GM18499 (cell line): ENCODE results near the gene TBC1D10B.
"Not testable (repeated sequence)": the region's sequence is repeated elsewhere in the genome, so short reads cannot be mapped to it uniquely, and the experiment has no call there.

ENCODE experiments used
- ATAC-seq: cut with Tn5 transposase; IDR thresholded peaks from one replicate; pipeline ENCODE4 v1.9.1; 2021; ENCODE audit warnings: moderate number of reproducible peaks; ENCODE audit not compliant: insufficient read depth, unreplicated experiment

The TBC1D10B gene

DNA sequence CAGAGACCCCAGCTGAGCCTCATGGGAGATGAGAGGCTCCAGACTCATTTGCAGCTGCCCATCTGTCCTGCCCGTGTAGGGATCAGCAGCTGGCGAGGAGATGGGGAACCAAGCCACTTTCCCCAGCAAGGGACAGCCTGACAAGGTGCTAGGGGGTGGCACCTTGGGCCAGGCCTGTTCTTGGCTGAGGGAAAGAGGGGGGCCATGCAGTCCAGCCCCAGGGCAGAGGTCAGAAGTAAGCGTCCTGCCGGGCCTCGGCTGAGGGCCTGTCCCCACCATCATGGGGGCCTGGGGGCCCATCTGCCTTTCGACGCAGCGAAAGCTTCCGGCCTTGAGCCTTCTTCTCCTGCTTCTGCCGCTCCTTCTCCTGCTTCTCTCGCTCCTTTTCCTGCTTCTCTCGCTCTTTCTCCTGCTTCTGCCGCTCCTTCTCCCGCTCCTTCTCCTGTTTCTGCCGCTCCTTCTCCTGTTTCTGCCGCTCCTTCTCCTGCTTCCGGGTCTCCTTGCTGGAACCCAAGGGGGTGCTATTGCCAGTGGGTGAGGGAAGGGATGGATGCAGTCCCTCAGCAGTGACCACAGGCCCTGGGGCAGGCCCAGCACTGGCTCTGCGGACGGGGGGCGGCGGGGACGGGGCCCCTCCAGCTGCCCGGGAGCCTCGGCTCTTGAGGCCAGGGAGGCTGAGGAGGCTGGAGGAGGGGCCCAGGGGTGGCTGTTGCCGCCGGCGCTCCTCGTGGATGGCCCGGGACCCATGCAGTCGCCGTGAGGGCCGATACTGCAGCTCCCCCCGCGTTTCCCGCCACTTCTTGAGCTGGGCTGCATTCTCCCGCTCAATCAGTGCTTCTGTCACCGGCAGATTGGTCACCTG lies 12.3 kb downstream of the TBC1D10B start:
- ATAC-seq = no peak

DNA sequence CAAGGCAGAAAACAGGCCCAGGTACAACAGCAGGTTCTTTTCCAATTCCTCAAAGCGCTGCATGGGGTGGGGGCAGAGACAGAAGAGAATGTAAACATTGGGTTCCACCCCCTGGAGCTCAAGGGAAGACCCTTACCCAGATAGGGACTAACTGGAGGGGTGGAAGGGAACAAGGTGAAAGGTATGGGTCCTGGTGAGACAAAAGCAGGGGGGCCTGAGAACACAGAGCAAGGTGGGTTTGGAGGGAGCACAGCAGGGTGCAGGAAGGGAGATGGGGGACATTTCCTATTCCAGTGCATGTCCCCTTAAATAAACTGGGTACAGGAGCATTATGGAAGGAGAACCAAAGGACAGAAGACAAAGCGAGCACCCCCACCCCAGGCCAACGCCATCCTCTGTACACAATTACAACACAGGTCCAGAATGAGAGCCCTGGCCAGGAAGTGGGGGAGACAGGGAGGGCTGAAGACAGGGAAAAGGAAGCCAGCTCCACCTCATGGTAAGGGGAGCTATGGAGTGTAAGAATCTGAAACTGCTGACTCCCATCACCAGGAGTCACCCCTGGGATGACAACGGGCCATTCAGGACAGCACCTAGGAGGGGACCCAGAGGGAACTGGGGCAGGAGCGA lies 13.1 kb downstream of the TBC1D10B start:
- no peak for ATAC-seq

DNA sequence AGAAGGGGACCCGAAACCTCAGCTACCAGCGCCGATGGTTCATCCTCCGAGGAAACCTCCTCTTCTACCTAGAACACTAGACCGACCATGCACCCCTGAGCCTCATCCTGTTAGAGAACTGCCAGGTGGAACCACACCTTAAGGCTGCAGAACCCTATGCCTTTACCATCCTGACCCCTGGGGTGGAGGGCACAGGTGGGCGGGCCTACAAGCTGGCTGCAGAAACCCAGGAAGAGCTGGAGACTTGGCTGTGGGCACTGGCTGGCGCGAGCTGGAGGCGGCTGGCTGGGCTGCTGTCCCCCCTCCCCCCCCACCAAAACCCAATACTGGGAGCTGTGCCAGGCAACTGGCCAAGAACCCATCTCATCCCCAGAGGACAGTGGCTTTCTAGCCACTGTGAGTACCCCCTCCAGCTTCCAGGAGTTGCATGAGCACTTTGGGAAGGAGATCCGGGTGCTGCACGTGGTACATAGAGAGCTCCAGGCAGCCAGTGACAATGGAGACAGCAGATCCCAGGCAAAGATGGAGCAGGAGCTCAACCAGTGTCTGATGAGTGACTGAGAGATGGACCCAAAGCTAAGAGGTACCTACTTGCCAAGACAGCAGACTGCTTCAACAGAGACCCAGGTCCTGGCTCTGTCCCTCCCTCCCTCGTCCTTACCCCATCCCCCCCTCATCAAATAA lies 13.8 kb downstream of the TBC1D10B start:
- no peak for ATAC-seq

DNA sequence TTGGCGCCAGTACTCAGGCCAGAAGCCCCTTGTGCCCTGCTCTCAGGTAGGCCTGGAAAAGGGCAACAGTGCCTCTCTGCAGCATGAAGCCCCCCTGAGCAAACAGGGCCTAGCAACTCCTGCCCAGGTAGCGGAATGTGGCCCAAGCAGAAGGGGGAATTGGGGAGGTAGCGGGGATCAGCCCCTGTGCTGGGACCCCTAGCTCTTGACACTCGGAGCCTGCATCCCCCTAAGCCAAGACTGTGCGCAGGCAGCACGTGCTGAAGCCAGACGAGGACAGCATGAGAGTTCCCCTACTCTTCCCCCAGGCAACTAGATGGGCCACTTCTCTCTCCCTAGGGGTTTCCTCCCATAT lies 14.4 kb downstream of the TBC1D10B start:
- no peak for ATAC-seq

DNA sequence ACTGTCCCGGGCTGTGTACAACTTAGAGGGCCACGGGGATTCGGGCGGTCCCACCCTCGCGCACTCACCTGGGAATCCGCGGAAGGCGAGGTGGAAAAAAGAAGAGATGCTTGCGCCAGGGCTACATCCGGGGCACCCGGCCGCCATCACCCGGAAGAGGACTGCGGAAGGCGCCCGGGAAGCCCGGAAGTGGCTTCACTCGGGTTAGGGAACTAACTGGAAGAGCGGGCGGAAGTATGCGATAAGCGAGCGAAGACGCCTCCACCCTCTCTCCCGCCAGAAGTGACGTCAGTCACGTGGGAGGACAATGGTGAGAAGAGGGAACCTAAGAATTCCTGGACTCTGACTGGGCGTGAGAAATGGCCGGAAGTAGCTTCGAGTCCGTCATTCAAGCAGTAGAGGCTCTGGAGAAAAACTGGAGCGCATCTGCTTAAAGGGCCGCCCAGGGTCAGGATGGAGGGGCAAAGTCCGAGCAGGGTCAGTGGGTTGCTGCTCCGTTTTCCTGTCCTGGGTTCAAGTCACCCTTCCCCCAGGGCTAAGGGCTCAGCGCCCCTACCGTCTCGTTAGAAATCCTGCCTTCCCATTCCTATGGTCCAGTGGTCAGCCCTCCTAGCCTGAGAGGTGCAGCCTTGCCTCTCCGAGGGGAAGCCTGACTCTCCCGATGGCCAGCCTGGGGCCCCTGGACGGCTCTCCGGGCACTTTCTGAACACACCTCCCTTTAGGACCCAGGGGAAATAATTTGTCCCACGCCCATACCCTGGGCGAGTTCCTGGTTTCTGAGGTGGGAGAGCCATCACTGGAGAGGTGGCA lies 14.9 kb downstream of the TBC1D10B start, which contains the start of gene CD2BP2:
Gene CD2BP2, minus strand, starts transcription at position 165 of the 810 bp plus-strand sequence. CDS start 627 bp downstream, outside the sequence.
- ATAC-seq = no peak

DNA sequence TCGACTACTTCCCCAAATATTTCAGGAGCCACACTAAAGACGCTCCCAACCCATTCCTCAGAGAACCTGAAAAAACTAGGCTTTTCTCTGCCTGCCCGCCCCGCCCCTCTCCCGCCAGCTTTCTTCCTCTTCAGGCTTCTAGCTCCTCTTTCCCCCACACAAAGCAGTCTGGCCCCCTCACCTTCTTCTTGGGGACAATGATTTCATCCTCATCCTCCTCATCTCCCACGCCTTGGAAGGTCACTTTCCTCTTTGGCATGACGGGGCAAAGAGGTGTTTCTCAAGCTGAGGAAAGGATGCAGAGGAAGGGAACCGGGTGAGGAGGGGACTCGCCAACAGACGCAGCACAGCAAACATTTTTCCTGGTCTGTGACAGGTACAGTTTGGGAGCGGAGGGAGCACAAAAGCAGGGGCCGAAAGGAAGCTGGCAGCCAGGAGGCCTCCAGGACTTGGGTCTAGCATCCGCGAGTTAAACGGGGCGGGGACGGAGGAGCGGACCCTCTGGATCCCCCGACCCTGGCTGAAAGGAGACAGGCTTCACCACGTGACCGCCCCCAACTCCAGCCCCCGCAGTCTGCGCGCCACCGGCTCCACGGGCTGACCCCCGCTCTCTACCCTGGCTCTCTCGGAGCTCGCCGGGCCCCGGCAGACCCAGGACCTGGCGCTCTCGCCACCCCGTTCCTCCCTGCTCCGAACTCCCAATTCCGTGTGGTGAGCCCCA lies 15.7 kb downstream of the TBC1D10B start:
- ATAC-seq = no peak

DNA sequence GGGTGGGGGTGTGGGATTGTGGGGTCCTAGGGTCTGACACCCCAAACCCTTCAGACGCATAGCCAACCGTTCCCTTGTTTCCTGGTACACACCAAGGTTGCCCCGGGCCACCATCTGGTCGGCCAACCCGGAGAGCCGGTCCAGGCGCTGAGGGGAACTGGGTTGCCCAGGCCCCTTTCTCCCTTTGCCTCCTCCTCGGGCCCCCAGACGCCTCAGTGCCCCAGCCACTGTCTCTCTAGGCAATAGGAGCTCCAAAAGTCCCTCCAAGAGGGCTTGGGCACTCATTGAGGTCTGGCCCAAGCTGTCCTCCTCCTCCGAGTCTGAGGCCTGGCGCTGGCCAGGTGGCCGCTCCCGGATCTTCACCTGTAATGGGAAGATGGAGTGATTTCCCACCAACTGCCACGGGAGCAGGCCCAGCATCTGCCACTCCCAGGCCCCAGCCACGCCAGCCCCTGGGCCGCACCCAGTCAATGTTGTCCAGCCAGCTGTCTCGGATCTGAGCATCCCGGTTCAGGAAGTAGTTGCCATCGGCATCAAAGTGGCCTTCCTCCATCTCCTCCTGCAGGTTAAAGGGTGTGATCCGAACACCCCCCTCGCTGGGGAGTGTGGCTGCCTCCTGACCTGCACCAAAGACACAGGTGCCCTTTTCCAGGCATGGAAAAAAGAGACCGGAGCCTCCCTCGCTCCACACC lies 16.7 kb downstream of the TBC1D10B start:
- no peak for ATAC-seq

DNA sequence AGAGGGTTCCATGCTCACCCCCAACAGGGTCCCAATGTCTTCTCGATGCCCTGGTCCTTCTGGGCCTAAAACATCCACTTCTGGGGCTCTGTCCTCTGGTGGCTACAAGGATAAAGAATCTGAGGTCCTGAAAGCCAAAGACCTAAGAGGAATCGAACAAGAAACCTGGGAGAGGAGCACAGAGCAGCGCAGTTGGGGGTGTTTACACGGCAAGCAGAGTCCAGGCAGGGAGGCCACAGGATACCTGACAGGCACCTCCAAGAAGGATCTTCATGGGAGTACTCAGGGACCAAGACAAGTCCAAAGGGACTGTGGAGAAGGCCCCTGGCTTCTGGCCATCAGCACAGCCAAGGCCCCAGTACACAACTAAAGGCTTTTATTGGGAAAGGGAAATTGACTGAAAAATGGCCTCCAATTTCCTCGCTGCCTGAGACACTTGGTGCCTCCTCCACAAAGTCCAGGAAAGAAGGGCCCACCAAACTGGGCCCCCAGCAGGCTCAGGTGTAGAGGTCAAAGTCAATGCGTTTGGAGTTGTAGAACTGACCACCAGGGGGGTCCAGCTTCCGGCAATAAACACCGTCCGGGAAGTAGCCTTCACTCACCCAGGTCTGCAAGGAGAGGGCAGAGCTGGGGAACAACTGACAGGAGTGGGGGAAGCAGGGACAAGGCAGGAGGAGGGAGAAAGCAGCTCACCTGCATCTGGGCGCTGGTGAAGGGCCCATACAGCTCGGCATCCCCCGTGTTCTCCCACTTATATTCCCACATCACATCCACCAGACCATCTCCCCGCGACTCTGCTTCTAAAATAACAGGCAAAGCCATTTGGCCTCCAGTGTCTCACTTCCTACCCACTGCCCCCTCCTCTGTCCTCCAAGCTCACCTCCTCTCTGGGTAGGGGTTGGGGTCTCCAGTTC lies 17.5 kb downstream of the TBC1D10B start:
- ATAC-seq = no peak

DNA sequence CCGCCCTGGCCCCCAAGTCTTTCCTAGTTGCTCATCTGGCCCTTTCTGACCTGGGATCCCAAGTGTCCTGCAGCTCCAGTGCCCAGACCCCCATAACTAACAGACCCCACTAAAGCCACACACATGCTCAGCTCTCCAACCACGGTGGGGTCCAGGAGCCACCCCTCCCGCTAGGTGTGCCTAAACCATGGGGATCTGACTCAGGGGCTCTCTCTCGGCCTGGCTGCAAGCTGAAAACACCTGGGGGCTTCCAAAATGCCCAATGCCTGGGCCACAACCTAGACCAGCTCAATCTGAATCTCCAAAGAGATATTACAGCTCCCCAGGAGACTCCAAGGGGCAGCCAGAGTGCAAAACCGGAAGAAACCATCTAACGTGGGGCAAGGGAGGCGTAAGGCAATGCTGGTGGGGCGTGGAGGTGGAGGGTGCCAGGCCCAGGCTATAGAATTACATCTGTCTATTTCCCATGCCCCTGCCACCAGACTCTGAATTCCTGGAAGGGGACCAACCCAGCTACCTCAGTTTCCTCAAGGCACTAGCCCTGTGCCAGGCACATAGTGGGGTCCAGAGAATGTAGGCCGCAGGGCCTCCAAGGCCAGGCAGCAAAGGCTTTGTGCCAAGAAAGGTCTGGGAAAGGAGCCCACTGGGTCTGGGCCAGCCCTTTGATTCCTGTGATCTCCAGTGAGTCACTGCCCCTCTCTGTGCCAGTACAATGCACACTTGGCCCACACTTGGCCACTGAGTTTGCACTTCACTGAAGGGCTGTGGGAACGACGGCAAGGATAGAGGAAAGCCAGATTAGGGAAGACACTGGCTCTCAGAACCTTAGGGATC lies 18.5 kb downstream of the TBC1D10B start:
- no peak for ATAC-seq

DNA sequence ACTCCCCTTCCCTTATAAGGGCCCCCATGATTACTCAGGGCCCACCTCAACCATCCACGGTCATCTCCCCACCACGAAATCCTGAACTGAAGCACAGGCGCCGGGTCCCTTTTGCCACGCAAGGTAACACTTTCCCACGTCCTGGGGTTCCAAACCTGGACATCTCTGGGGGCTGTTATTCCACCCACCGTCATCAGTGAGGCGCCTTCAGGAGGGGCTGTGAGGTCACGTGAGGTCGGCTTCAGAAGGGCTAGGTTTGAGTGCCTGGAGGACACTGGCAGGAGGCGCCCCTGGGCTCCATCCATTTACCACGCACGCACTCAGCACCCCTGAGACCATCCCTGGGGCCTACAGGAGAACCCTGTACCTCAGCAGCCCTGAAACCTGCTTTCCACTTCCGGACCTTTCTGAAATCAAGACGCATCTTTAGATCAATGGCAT lies 19.3 kb downstream of the TBC1D10B start:
- no peak for ATAC-seq

DNA sequence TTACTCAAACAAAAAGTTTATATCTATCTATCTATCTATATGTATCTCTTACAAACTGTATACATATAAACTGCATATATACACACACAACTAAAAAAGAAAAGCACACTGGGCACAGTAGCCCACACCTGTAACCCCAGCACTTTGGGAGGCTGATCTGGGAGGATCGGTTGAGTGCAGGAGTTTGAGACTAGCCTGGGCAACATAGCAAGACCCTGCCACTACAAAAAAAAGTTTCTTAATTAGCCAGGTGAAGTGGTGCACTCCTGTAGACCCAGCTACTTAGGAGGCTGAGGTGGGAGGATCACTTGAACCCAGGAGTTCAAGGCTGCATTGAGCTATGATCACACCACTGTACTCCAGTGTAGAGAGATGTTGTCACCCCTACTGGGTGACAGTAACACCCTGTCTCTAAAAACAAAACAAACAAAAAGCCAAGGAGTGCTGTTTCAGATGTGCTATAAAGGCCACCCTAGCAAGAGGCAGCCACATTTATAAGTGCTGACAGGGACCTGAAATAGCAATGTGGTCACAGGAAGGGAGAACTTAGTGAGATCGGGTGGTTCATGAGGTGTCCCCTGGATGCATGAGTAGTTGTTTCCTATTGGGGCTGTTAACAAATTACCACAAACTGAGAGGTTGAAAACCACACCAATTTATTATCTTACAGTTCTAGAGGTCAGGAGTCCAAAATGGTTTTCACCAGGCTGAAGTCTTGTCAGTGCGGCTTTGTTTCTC lies 20.0 kb downstream of the TBC1D10B start:
- no peak for ATAC-seq

DNA sequence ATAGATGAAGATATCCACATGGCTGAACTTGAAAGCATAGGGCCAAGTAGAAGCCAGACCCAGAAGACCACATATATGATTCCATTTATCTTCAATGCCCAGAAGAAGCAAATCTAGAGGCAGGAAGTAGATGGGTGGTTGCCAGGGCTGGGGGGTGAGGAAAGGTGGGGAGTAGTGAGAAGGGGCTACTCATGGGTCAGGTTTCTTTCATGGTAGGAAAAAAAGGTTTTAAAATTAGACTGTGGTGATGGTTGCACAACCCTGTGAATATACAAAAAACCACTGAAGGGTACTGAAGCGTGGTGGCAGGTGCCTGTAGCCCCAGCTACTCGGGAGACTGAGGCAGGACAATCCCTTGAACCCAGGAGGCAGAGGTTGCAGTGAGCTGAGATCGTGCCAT lies 20.6 kb downstream of the TBC1D10B start:
- ATAC-seq = no peak

DNA sequence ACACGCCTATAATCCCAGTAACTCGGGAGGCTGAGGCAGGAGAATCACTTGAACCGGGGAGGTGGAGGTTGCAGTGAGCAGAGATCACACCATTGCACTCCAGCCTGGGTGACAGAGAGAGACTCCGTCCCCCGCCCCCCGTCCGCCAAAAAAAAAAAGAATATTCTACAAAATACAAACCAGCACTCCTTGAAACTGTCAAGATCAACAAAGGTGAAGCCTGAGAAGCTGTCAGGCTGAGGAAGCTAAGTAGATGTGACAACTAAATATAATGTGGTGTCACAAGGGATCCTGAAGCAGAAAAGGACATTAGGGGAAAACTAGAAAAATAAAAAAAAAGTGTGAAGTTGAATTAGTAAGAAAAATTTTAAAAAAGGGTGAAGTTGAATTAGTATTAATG lies 21.4 kb downstream of the TBC1D10B start:
- no peak for ATAC-seq

DNA sequence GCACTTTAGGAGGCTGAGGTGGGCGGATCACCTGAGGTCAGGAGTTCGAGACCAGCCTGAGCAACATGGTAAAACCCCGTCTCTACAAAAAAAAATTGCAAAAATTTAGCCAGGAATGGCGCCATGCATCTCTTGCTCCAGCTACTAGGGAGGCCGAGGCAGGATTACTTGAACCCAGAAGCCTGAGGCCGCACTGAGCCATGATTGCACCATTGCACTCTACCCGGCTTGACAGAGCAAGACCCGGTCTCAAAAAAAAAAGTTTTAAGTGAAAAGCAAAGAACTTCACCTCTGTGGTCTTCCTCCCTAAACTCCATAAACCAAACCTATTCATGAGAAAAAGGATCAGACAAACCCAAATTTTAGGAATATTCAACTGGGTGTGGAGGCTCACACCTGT lies 22.2 kb downstream of the TBC1D10B start:
- ATAC-seq = no peak

DNA sequence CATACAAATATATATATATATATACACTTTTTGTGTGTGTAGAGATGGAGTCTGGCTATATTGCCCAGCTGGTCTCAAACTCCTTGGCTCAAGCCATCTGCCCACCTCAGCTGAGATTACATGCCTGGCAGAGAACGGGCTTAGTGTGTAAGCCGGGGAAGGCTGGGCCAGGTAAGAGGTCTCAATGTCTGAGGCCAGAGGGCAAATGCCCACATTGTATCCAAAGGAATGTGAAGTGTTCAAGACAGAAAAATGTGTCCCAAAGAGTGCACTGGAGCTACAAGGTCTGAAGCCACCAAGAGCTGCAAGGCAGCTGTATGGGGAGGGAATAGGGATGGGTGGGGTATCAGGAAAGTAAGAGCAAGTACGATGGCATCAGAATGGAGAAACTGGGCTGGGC lies 24.0 kb downstream of the TBC1D10B start:
- ATAC-seq = no peak

DNA sequence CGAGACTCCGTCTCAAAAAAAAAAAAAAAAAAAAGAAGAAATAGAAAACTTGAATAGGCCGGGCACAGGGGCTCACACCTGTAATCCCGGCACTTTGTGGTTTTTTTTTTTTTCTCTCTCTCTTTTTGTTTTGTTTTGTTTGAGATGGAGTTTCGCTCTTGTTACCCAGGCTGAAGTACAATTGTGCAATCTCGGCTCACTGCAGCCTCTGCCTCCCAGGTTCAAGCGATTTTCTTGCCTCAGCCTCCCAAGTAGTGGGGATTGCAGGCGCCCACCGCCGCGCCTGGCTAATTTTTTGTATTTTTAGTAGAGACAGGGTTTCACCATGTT lies 26.8 kb downstream of the TBC1D10B start:
- not testable (repeated sequence) for ATAC-seq
